ENCODE data around the gene ST7L.

GRCh38 chr1:112508278-112509004 lies 110.5 kb downstream of the ST7L start, which contains the start of gene WNT2B:
- TF ChIP-seq YY1 (IDR thresholded peaks at IDR 0.05; ENCODE audit: insufficient read depth, insufficient read length) (no peak), SUZ12 (IDR thresholded peaks at IDR 0.05; ENCODE audit: extremely low read depth, insufficient read depth, insufficient read length) (no peak), ZNF274 (IDR thresholded peaks at IDR 0.05; ENCODE audit: low read depth, low read length) (no peak)

All from NT2/D1 (cell line).